Activated CD4-positive, alpha-beta T cell treated with anti-CD3 and anti-CD28 coated beads, Interleukin-2, amount 50 U/mL, for 24 hours (primary cell): Measurements from ENCODE around the gene ANKRD7.

ENCODE experiments used
- DNase-seq, 2 donors: peaks; one replicate each; pipeline ENCODE4 v3.0.0-alpha.2; 2020; ENCODE audit warnings: low read depth in 1 of 2, low spot score in 1 of 2

The ANKRD7 gene

GRCh38 chr7:118224521-118224920 lies at the start of gene ANKRD7:
TSS of gene ANKRD7 (plus strand) at chr7:118224704. CDS start at chr7:118224831, 127 bp downstream.
- no peak for DNase-seq

- DNase-seq = no peak
Measured at GRCh38 chr7:118175740-118176139, 48.8 kb upstream of the ANKRD7 start.

GRCh38 chr7:118179191-118179590 lies 45.3 kb upstream of the ANKRD7 start:
- no peak for DNase-seq

- DNase-seq = no peak
Measured at GRCh38 chr7:118182593-118183427, 41.7 kb upstream of the ANKRD7 start.

- DNase-seq = no peak
Measured at GRCh38 chr7:118183428-118183785, 41.1 kb upstream of the ANKRD7 start.

- peak; percentile 93 to 97 for DNase-seq
Measured at GRCh38 chr7:118183786-118184564, 40.5 kb upstream of the ANKRD7 start, which contains the start of gene LSM8. TSS of gene LSM8 (plus strand) at chr7:118184164. CDS start at chr7:118184224, 60 bp downstream.

GRCh38 chr7:118184565-118184940 lies 40.0 kb upstream of the ANKRD7 start:
- DNase-seq = no peak

GRCh38 chr7:118185163-118185860 lies 39.2 kb upstream of the ANKRD7 start:
- no peak for DNase-seq

- DNase-seq = no peak
Measured at GRCh38 chr7:118186501-118186900, 38.0 kb upstream of the ANKRD7 start.

- DNase-seq = no peak
Measured at GRCh38 chr7:118194571-118194970, 29.9 kb upstream of the ANKRD7 start.

- peak in 1 of 2 donors; percentile 43 for DNase-seq
Measured at GRCh38 chr7:118195837-118196474, 28.5 kb upstream of the ANKRD7 start.

- no peak for DNase-seq
Measured at GRCh38 chr7:118202061-118202460, 22.4 kb upstream of the ANKRD7 start.

GRCh38 chr7:118214051-118214832 lies 10.3 kb upstream of the ANKRD7 start:
- DNase-seq = peak; percentile 46 to 68

GRCh38 chr7:118214833-118215182 lies 9.7 kb upstream of the ANKRD7 start:
- no peak for DNase-seq

GRCh38 chr7:118217210-118217619 lies 7.3 kb upstream of the ANKRD7 start:
- no peak for DNase-seq

GRCh38 chr7:118218413-118219156 lies 5.9 kb upstream of the ANKRD7 start:
- DNase-seq = no peak

GRCh38 chr7:118219157-118219512 lies 5.4 kb upstream of the ANKRD7 start:
- no peak for DNase-seq

GRCh38 chr7:118220583-118220982 lies 3.9 kb upstream of the ANKRD7 start:
- no peak for DNase-seq

- no peak for DNase-seq
Measured at GRCh38 chr7:118222591-118222990, 1.9 kb upstream of the ANKRD7 start.

GRCh38 chr7:118232837-118233236 lies 8.3 kb downstream of the ANKRD7 start:
- no peak for DNase-seq
